ENCODE results near the gene ACAN.

Gene ACAN

GRCh38 chr15:88871313-88871712 lies 68.1 kb downstream of the ACAN start:
- no peak overlapping the region for H3K27ac ChIP-seq (replicated peaks)
- H3K4me3 ChIP-seq (replicated peaks; ENCODE audit: insufficient read depth, low read length) = no peak overlapping the region
- no peak for TF ChIP-seq POLR2AphosphoS5 (IDR thresholded peaks at IDR 0.05; ENCODE audit: low read depth)
- no peak for TF ChIP-seq REST (IDR thresholded peaks at IDR 0.05; ENCODE audit: insufficient replicate concordance, low read depth)
- no peak for TF ChIP-seq CTCF (IDR thresholded peaks at IDR 0.05; ENCODE audit: insufficient read depth, low read length)
- no peak for TF ChIP-seq GABPA (IDR thresholded peaks at IDR 0.05; ENCODE audit: low read depth)
- no peak for TF ChIP-seq SPI1 (IDR thresholded peaks at IDR 0.05; ENCODE audit: borderline replicate concordance, low read depth)
- no peak for DNase-seq (ENCODE audit: low read depth in 1 of 2, low spot score in 1 of 2)
- no peaks in the 10 kb centered on the region for H3K27me3 ChIP-seq (ENCODE audit: insufficient read depth, poor library complexity, severe bottlenecking)

- H3K27ac ChIP-seq (replicated peaks) = no peak overlapping the region
- no peak overlapping the region for H3K4me3 ChIP-seq (replicated peaks; ENCODE audit: insufficient read depth, low read length)
- DNase-seq (ENCODE audit: low read depth in 1 of 2, low spot score in 1 of 2) = no peak
- no peaks in the 10 kb centered on the region for H3K27me3 ChIP-seq (ENCODE audit: insufficient read depth, poor library complexity, severe bottlenecking)
- TF ChIP-seq GABPA (IDR thresholded peaks at IDR 0.05; ENCODE audit: low read depth) (no peak), REST (IDR thresholded peaks at IDR 0.05; ENCODE audit: insufficient replicate concordance, low read depth) (no peak), CTCF (IDR thresholded peaks at IDR 0.05; ENCODE audit: insufficient read depth, low read length) (no peak), POLR2AphosphoS5 (IDR thresholded peaks at IDR 0.05; ENCODE audit: low read depth) (no peak), SPI1 (IDR thresholded peaks at IDR 0.05; ENCODE audit: borderline replicate concordance, low read depth) (no peak)
These were observed 68.9 kb downstream of the ACAN start for GRCh38 chr15:88872106-88872505.

GRCh38 chr15:88872706-88873105 lies 69.5 kb downstream of the ACAN start:
- Histone ChIP-seq H3K27ac (replicated peaks) (no peak overlapping the region), H3K27me3 (ENCODE audit: insufficient read depth, poor library complexity, severe bottlenecking) (no peaks in the 10 kb centered on the region), H3K4me3 (replicated peaks; ENCODE audit: insufficient read depth, low read length) (no peak overlapping the region)
- no peak for DNase-seq (ENCODE audit: low read depth in 1 of 2, low spot score in 1 of 2)
- TF ChIP-seq REST (IDR thresholded peaks at IDR 0.05; ENCODE audit: insufficient replicate concordance, low read depth) (no peak), POLR2AphosphoS5 (IDR thresholded peaks at IDR 0.05; ENCODE audit: low read depth) (no peak), GABPA (IDR thresholded peaks at IDR 0.05; ENCODE audit: low read depth) (no peak), CTCF (IDR thresholded peaks at IDR 0.05; ENCODE audit: insufficient read depth, low read length) (no peak), SPI1 (IDR thresholded peaks at IDR 0.05; ENCODE audit: borderline replicate concordance, low read depth) (no peak)
